GM23338 (cell line): Measurements from ENCODE around the gene DUSP8. TPM values are rescaled to one million over a fixed set of nuclear protein-coding genes. Genes with fewer than 3 reads are reported as not detected.
"Not testable (repeated sequence)": the region's sequence is repeated elsewhere in the genome, so short reads cannot be mapped to it uniquely, and the experiment has no call there.

ENCODE experiments used
- ATAC-seq: fragments of 200-7000 bp; cut with Tn5 transposase; 3 replicates; pipeline ENCODE4 v1.9.1; 2020
- DNase-seq: peaks from one replicate; pipeline ENCODE4 v3.0.0-alpha.2; 2015; ENCODE audit warnings: low spot score
- H2AFZ ChIP-seq: fragments of 200-600 bp; sonication (generic); 2 replicates; pipeline ENCODE4 v1.8.0; 2016; ENCODE audit warnings: antibody characterized with exemption, mild to moderate bottlenecking, moderate library complexity
- H3F3A ChIP-seq: fragments of 200-600 bp; sonication (generic); replicated peaks from 2 replicates; pipeline ENCODE4 v1.8.0; 2017; ENCODE audit warnings: antibody characterized with exemption, mixed run types, low read depth
- H3K27ac ChIP-seq: fragments of 200-600 bp; sonication (generic); 2 replicates; pipeline ENCODE4 v1.6.1; 2016; ENCODE audit warnings: low read depth
- H3K27me3 ChIP-seq: fragments of 200-600 bp; sonication (generic); 2 replicates; pipeline ENCODE4 v1.8.0; 2016; ENCODE audit warnings: mild to moderate bottlenecking, mixed run types, moderate library complexity; ENCODE audit not compliant: insufficient read depth
- H3K36me3 ChIP-seq: fragments of 200-600 bp; sonication (generic); 2 replicates; pipeline ENCODE4 v1.8.0; 2016; ENCODE audit warnings: mild to moderate bottlenecking; ENCODE audit not compliant: insufficient read depth
- H3K4me1 ChIP-seq: fragments of 200-600 bp; sonication (generic); 2 replicates; pipeline ENCODE4 v1.8.0; 2016; ENCODE audit warnings: mild to moderate bottlenecking, moderate library complexity; ENCODE audit not compliant: insufficient read depth
- H3K4me2 ChIP-seq: fragments of 200-600 bp; sonication (generic); 2 replicates; pipeline ENCODE4 v1.7.1; 2017; ENCODE audit warnings: mixed run types
- H3K4me3 ChIP-seq: fragments of 200-600 bp; sonication (generic); 2 replicates; pipeline ENCODE4 v1.6.1; 2016; ENCODE audit warnings: mixed run types
- H3K79me2 ChIP-seq: fragments of 200-600 bp; sonication (generic); replicated peaks from 2 replicates; pipeline ENCODE4 v1.8.0; 2017; ENCODE audit warnings: mild to moderate bottlenecking; ENCODE audit not compliant: insufficient read depth
- H3K9me2 ChIP-seq: fragments of 200-600 bp; sonication (generic); 2 replicates; pipeline ENCODE4 v1.8.0; 2017; ENCODE audit not compliant: insufficient read depth
- H4K20me1 ChIP-seq: fragments of 200-600 bp; sonication (generic); replicated peaks from 2 replicates; pipeline ENCODE4 v1.8.0; 2017; ENCODE audit warnings: mild to moderate bottlenecking; ENCODE audit not compliant: insufficient read depth
- H3K27ac Mint-ChIP-seq: 2 replicates; pipeline ENCODE4 v1.8.0; 2020; ENCODE audit warnings: inconsistent platforms, mild to moderate bottlenecking, moderate library complexity, mixed read lengths
- H3K27me3 Mint-ChIP-seq: 3 replicates; pipeline ENCODE4 v1.8.0; 2022; ENCODE audit warnings: low read depth, mild to moderate bottlenecking, moderate library complexity, mixed read lengths, inconsistent platforms; ENCODE audit not compliant: insufficient read depth, poor library complexity
- H3K36me3 Mint-ChIP-seq: 3 replicates; pipeline ENCODE4 v1.8.0; 2021; ENCODE audit warnings: low read depth, mild to moderate bottlenecking, inconsistent platforms, moderate library complexity, mixed read lengths
- H3K4me1 Mint-ChIP-seq: 3 replicates; pipeline ENCODE4 v1.8.0; 2020; ENCODE audit warnings: mild to moderate bottlenecking, inconsistent platforms, mixed read lengths
- H3K4me3 Mint-ChIP-seq: 3 replicates; pipeline ENCODE4 v1.8.0; 2021; ENCODE audit warnings: moderate library complexity, mild to moderate bottlenecking, inconsistent platforms, mixed read lengths
- H3K9me3 Mint-ChIP-seq: 3 replicates; pipeline ENCODE4 v1.8.0; 2020; ENCODE audit warnings: moderate library complexity, mild to moderate bottlenecking, inconsistent platforms, mixed read lengths
- CREB1 ChIP-seq: fragments of 250-450 bp; sonication (Bioruptor Pico); IDR thresholded peaks from 2 replicates; pipeline ENCODE4 v1.5.0; 2020; ENCODE audit warnings: low read depth, mild to moderate bottlenecking, moderate library complexity
- CTCF ChIP-seq, 2 experiments: fragments of 200-600 bp in 1 of 2; sonication (generic) in 1 of 2; conservative IDR thresholded peaks; 2 replicates each; pipeline versions ENCODE4 v1.5.1 to v1.6.1; 2016 to 2017; ENCODE audit warnings: antibody characterized with exemption in 2 of 2, low read depth in 2 of 2, mild to moderate bottlenecking in 2 of 2, moderate library complexity in 1 of 2
- EZH2phosphoT487 ChIP-seq: fragments of 200-600 bp; sonication (generic); IDR thresholded peaks from one replicate; pipeline ENCODE4 v1.8.1; 2018; ENCODE audit warnings: antibody characterized with exemption; ENCODE audit not compliant: unreplicated experiment
- JUNB ChIP-seq: IDR thresholded peaks from one replicate; pipeline ENCODE4 v1.6.1; 2016; ENCODE audit warnings: antibody characterized with exemption; ENCODE audit not compliant: unreplicated experiment
- NANOG ChIP-seq: IDR thresholded peaks from 2 replicates; pipeline ENCODE4 v1.6.1; 2016; ENCODE audit warnings: antibody characterized with exemption, borderline replicate concordance
- POLR2AphosphoS5 ChIP-seq: IDR thresholded peaks from 2 replicates; pipeline ENCODE4 v1.6.1; 2016; ENCODE audit warnings: antibody characterized with exemption, low read depth
- STAT1 ChIP-seq: IDR thresholded peaks from one replicate; pipeline ENCODE4 v1.6.1; 2016; ENCODE audit warnings: antibody characterized with exemption; ENCODE audit not compliant: unreplicated experiment
- ZNF331 ChIP-seq: fragments of 250-450 bp; sonication (Bioruptor Pico); IDR thresholded peaks from 2 replicates; pipeline ENCODE4 v1.5.0; 2020; ENCODE audit warnings: low read depth, mild to moderate bottlenecking, moderate library complexity
- polyA plus RNA-seq: library from polyadenylated mRNA; unstranded; fragments of >200 nt; fragmentation: Nextera tagmentation; extraction: Ambion mirVana; gene quantifications from 2 replicates; pipeline ENCODE4 v1.2.1, GENCODE V29; 2016
- total RNA-seq: library from RNA; depleted of rRNA; stranded (reverse); fragments of >200 nt; shearing (Covaris generic); gene quantifications from 2 replicates; pipeline ENCODE4 v1.2.3, GENCODE V29; 2014
- TF ChIP-seq, protein P1 (sequence below): IDR thresholded peaks from one replicate; pipeline ENCODE4 v1.6.1; 2018; ENCODE audit warnings: antibody characterized with exemption; ENCODE audit not compliant: unreplicated experiment
- TF ChIP-seq, protein P2 (sequence below): IDR thresholded peaks from 2 replicates; pipeline ENCODE4 v1.6.1; 2016; ENCODE audit warnings: antibody characterized with exemption

Gene DUSP8
- total and polyA plus RNA-seq, 2 experiments from 2014 or later = 1.1 TPM

- 0 out of 2 replicates have a peak overlapping the region, but pooled peaks have one; percentile 22 for H3K27ac Mint-ChIP-seq
- H3K27me3 ChIP-seq, H3K9me3 Mint-ChIP-seq, H3F3A ChIP-seq, H3K36me3 ChIP-seq, H3K36me3 Mint-ChIP-seq, H3K4me2 ChIP-seq, H2AFZ ChIP-seq, H3K9me2 ChIP-seq, H3K4me3 Mint-ChIP-seq, H4K20me1 ChIP-seq, H3K4me3 ChIP-seq: not testable (repeated sequence)
- peaks cover 42% of the 10 kb centered on the region for H3K4me1 Mint-ChIP-seq
- Histone ChIP-seq H3K27ac (peak overlapping the region; percentile 4; the same call in 1 of the 2 replicates), H3K79me2 (peaks cover 21% of the 10 kb centered on the region), H3K4me1 (peaks cover 10% of the 10 kb centered on the region)
- ATAC-seq (peak; percentile 51), DNase-seq (peak; percentile 75)
- 0 out of 2 replicates have a peak, but pooled peaks have one; percentile 10 for TF ChIP-seq CREB1 (CRISPR knock-in tag)
- TF ChIP-seq CTCF (conservative IDR thresholded peaks at IDR 0.05; ENCODE audit: low read depth in 2 of 2) = peak in 1 of 2 experiments; percentile 27; a peak in 1 of 4 replicates
- H3K27me3 Mint-ChIP-seq = peaks cover 23% of the 10 kb centered on the region
Observed at GRCh38 chr11:1512531-1513258, 59.4 kb downstream of the DUSP8 start.

DNA sequence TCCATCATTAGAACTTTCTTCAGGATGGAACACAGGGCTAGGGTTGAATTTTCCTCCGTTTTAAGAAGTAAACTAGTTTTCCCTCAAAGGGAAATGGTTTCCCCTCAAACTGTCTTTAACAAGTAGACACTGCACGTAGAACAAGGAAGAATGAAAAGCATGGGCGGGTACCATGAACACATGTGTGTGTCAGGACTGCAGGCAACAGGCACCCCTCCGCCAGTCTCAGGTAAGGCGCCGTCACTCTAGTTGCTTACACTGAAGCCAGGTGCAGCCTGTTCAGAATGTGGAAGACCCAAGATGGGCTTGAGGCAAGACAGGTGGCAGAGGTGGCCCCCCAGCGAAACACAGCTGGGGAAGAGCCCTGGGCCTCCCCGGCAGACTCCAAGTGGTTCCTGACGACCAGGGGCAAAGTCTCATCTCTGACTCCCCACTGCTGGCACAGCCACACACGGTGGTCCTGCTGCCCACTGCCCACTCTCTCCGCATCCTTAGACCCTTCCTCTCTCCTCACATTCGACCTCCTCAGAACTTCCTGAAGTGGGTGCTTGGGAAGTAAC lies 60.1 kb downstream of the DUSP8 start:
- Histone ChIP-seq H3K36me3 (no peaks in the 10 kb centered on the region), H3K4me2 (no peak overlapping the region), H3K27ac (no peak overlapping the region), H3K4me1 (peaks cover 14% of the 10 kb centered on the region), H3F3A (peaks cover 5% of the 10 kb centered on the region; the same call in 1 of the 2 replicates), H2AFZ (no peak overlapping the region), H3K27me3 (no peaks in the 10 kb centered on the region), H3K79me2 (peaks cover 23% of the 10 kb centered on the region), H4K20me1 (peaks cover 5% of the 10 kb centered on the region; the same call in 1 of the 2 replicates), H3K4me3 (no peak overlapping the region), H3K9me2 (no peaks in the 10 kb centered on the region)
- peaks cover 19% of the 10 kb centered on the region for H3K27me3 Mint-ChIP-seq
- no peak overlapping the region for H3K27ac Mint-ChIP-seq
- H3K9me3 Mint-ChIP-seq = no peaks in the 10 kb centered on the region
- H3K36me3 Mint-ChIP-seq = no peaks in the 10 kb centered on the region; the same call in 2 of the 3 replicates
- peaks cover 41% of the 10 kb centered on the region for H3K4me1 Mint-ChIP-seq
- no peak for ATAC-seq
- H3K4me3 Mint-ChIP-seq = no peak overlapping the region
- no peak for DNase-seq
- TF ChIP-seq, protein P1, sequence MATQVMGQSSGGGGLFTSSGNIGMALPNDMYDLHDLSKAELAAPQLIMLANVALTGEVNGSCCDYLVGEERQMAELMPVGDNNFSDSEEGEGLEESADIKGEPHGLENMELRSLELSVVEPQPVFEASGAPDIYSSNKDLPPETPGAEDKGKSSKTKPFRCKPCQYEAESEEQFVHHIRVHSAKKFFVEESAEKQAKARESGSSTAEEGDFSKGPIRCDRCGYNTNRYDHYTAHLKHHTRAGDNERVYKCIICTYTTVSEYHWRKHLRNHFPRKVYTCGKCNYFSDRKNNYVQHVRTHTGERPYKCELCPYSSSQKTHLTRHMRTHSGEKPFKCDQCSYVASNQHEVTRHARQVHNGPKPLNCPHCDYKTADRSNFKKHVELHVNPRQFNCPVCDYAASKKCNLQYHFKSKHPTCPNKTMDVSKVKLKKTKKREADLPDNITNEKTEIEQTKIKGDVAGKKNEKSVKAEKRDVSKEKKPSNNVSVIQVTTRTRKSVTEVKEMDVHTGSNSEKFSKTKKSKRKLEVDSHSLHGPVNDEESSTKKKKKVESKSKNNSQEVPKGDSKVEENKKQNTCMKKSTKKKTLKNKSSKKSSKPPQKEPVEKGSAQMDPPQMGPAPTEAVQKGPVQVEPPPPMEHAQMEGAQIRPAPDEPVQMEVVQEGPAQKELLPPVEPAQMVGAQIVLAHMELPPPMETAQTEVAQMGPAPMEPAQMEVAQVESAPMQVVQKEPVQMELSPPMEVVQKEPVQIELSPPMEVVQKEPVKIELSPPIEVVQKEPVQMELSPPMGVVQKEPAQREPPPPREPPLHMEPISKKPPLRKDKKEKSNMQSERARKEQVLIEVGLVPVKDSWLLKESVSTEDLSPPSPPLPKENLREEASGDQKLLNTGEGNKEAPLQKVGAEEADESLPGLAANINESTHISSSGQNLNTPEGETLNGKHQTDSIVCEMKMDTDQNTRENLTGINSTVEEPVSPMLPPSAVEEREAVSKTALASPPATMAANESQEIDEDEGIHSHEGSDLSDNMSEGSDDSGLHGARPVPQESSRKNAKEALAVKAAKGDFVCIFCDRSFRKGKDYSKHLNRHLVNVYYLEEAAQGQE = no peak
- TF ChIP-seq POLR2AphosphoS5 (no peak), NANOG (no peak), JUNB (no peak), ZNF331 (CRISPR knock-in tag) (no peak), STAT1 (no peak), CTCF (conservative IDR thresholded peaks at IDR 0.05; ENCODE audit: low read depth in 2 of 2) (no peak), CREB1 (CRISPR knock-in tag) (no peak), EZH2phosphoT487 (no peak)
- TF ChIP-seq, protein P2, sequence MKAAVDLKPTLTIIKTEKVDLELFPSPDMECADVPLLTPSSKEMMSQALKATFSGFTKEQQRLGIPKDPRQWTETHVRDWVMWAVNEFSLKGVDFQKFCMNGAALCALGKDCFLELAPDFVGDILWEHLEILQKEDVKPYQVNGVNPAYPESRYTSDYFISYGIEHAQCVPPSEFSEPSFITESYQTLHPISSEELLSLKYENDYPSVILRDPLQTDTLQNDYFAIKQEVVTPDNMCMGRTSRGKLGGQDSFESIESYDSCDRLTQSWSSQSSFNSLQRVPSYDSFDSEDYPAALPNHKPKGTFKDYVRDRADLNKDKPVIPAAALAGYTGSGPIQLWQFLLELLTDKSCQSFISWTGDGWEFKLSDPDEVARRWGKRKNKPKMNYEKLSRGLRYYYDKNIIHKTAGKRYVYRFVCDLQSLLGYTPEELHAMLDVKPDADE = no peak
